Gastrocnemius medialis (tissue), 4 donors: Measurements from ENCODE around the gene KYNU. TPM values are rescaled to one million over a fixed set of nuclear protein-coding genes. Genes with fewer than 3 reads are reported as not detected.
"Not testable (repeated sequence)": the region's sequence is repeated elsewhere in the genome, so short reads cannot be mapped to it uniquely, and the experiment has no call there.

ENCODE experiments used
- ATAC-seq, 2 donors: fragments of 150-250 bp; one replicate each; pipeline ENCODE4 v1.9.1; 2016
- DNase-seq, 2 donors: peaks; one replicate each; pipeline ENCODE4 v3.0.0-alpha.2; 2019
- H3K27ac ChIP-seq, 4 donors: fragments of 200-600 bp; sonication (generic); 1 replicate in 1 of 4; 2 replicates in 3 of 4; pipeline ENCODE4 v1.5.1; 2016 to 2018; ENCODE audit warnings: mild to moderate bottlenecking in 2 of 4, moderate library complexity in 1 of 4
- H3K27me3 ChIP-seq, 3 donors: fragments of 200-600 bp; sonication (generic) in 2 of 3; 1 replicate in 1 of 3; 2 replicates in 2 of 3; pipeline versions ENCODE4 v1.5.1 to v1.6.0; 2016 to 2019; ENCODE audit warnings: mild to moderate bottlenecking in 1 of 3, moderate library complexity in 1 of 3
- H3K36me3 ChIP-seq, 2 donors: fragments of 200-600 bp; sonication (generic) in 1 of 2; one replicate each; pipeline ENCODE4 v1.5.1; 2017 to 2018
- H3K4me1 ChIP-seq, 2 donors: fragments of 200-600 bp; sonication (generic) in 1 of 2; one replicate each; pipeline ENCODE4 v1.5.1; 2016 to 2017; ENCODE audit warnings: mild to moderate bottlenecking in 2 of 2
- H3K4me3 ChIP-seq, 4 donors: fragments of 200-600 bp; sonication (generic) in 3 of 4; 1 replicate in 1 of 4; 2 replicates in 3 of 4; pipeline ENCODE4 v1.5.1; 2016 to 2019; ENCODE audit warnings: mild to moderate bottlenecking in 2 of 4
- H3K9me3 ChIP-seq, 3 donors: fragments of 200-600 bp; sonication (generic) in 2 of 3; 1 replicate in 1 of 3; 2 replicates in 2 of 3; pipeline ENCODE4 v1.5.1; 2016 to 2019
- POLR2A ChIP-seq, 2 donors: fragments of 450-650 bp; IDR thresholded peaks; one replicate each; pipeline ENCODE4 v1.6.1; 2017; ENCODE audit warnings: antibody characterized with exemption in 2 of 2, mild to moderate bottlenecking in 2 of 2, moderate library complexity in 2 of 2
- in situ Hi-C, 4 donors: fragments of 200-750 bp; cut with MboI; loops; one replicate each; pipeline versions ENCODE4 v1.15.0 to v1.8.0; 2017; ENCODE audit warnings: low sequenced_read_pairs in 4 of 4
- intact Hi-C: fragments of 100-400 bp; cut with DNase I; formaldehyde crosslinking; loops from one replicate; pipeline ENCODE4 v1.15.1; 2023; ENCODE audit warnings: low total_unique reads
- total RNA-seq, 4 donors: library from RNA; depleted of rRNA; stranded (reverse); fragments of >200 nt; gene quantifications; one replicate each; pipeline versions ENCODE4 v1.1.0 to v1.2.3, GENCODE V29; 2016
- TF ChIP-seq, protein P1 (sequence below), 5 experiments: fragments of 450-650 bp in 3 of 5; fragments of 200-600 bp in 2 of 5; sonication (generic) in 2 of 5; IDR thresholded peaks in 4 of 5; conservative IDR thresholded peaks in 1 of 5; 1 replicate in 4 of 5; 2 replicates in 1 of 5; pipeline ENCODE4 v1.5.1; 2016 to 2019; ENCODE audit warnings: antibody characterized with exemption in 5 of 5, mild to moderate bottlenecking in 3 of 5, moderate library complexity in 3 of 5

The KYNU gene
- total RNA-seq, 4 donors from 2014 or later = 0.46 to 2.0 (median 0.61) TPM; not detected in 1

GRCh38 chr2:142883526-142883925, 6.1 kb downstream of the KYNU start:
- in situ Hi-C loops = no loop called here
- no peaks in the 10 kb centered on the region for H3K4me1 ChIP-seq
- H3K27me3 ChIP-seq = no peaks in the 10 kb centered on the region
- no peaks in the 10 kb centered on the region for H3K9me3 ChIP-seq
- ATAC-seq (no peak), DNase-seq (no peak)
- no peaks in the 10 kb centered on the region for H3K36me3 ChIP-seq
- TF ChIP-seq POLR2A (IDR thresholded peaks at IDR 0.05) = no peak
- TF ChIP-seq, protein P1, sequence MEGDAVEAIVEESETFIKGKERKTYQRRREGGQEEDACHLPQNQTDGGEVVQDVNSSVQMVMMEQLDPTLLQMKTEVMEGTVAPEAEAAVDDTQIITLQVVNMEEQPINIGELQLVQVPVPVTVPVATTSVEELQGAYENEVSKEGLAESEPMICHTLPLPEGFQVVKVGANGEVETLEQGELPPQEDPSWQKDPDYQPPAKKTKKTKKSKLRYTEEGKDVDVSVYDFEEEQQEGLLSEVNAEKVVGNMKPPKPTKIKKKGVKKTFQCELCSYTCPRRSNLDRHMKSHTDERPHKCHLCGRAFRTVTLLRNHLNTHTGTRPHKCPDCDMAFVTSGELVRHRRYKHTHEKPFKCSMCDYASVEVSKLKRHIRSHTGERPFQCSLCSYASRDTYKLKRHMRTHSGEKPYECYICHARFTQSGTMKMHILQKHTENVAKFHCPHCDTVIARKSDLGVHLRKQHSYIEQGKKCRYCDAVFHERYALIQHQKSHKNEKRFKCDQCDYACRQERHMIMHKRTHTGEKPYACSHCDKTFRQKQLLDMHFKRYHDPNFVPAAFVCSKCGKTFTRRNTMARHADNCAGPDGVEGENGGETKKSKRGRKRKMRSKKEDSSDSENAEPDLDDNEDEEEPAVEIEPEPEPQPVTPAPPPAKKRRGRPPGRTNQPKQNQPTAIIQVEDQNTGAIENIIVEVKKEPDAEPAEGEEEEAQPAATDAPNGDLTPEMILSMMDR (IDR thresholded peaks at IDR 0.05 in 4 of 5, conservative IDR thresholded peaks at IDR 0.05 in 1 of 5) = no peak
- H3K27ac ChIP-seq = no peak overlapping the region
- intact Hi-C loops = no loop called here
- H3K4me3 ChIP-seq = no peak overlapping the region

DNA sequence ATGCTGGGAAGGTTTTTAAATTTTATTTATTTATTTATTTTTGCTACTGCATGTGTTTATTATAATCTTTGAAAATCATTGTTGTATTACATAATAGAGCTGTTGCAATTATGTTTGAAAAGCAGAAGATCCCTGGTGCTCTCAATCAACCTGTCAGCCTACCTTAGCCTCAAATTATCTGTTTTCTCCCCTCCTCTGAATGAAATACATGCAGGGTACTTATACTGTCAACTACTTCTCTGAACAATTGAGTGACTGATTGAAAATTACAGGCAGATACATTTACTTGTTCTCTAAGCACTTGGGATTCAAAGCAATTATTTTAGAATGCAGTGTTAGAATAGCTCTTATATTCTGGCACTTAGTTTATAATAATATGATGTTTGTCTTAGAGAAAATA, 8.1 kb downstream of the KYNU start:
- Histone ChIP-seq H3K27me3 (no peaks in the 10 kb centered on the region), H3K4me3 (no peak overlapping the region), H3K27ac (no peak overlapping the region), H3K9me3 (no peaks in the 10 kb centered on the region), H3K36me3 (no peaks in the 10 kb centered on the region), H3K4me1 (no peaks in the 10 kb centered on the region)
- ATAC-seq = no peak
- in situ Hi-C loops = no loop called here
- TF ChIP-seq, protein P1 (IDR thresholded peaks at IDR 0.05 in 4 of 5, conservative IDR thresholded peaks at IDR 0.05 in 1 of 5) = no peak
- no peak for TF ChIP-seq POLR2A (IDR thresholded peaks at IDR 0.05)
- intact Hi-C loops = no loop called here
- no peak for DNase-seq

DNA sequence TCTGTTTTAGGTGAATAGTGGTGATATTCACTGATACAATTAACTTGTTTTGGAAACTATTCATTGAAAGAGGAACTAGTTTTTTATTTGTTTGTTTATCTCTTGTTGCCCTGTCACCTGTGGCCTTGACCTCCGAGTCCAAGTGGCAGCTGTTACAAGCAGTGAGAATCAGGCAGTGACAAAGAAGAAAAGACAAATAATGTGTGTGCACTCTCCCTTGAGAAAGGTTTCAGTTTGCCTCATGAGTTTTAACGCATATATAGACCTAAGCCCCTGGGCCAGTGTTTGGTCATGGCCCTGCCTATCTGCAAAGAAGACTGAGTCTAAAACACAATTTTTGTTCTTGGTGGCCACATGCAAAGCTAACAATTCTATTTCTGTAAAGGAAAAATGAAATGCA, 15.3 kb downstream of the KYNU start:
- Histone ChIP-seq H3K27me3 (no peaks in the 10 kb centered on the region), H3K4me3 (no peak overlapping the region), H3K9me3 (no peaks in the 10 kb centered on the region), H3K36me3 (no peaks in the 10 kb centered on the region), H3K27ac (no peak overlapping the region), H3K4me1 (no peaks in the 10 kb centered on the region)
- TF ChIP-seq POLR2A (IDR thresholded peaks at IDR 0.05) = no peak
- TF ChIP-seq, protein P1 (IDR thresholded peaks at IDR 0.05 in 4 of 5, conservative IDR thresholded peaks at IDR 0.05 in 1 of 5) = no peak
- intact Hi-C loops = no loop called here
- in situ Hi-C loops = no loop called here
- DNase-seq (no peak), ATAC-seq (no peak)

- TF ChIP-seq, protein P1 (IDR thresholded peaks at IDR 0.05 in 4 of 5, conservative IDR thresholded peaks at IDR 0.05 in 1 of 5) = no peak
- no peak for TF ChIP-seq POLR2A (IDR thresholded peaks at IDR 0.05)
- Histone ChIP-seq H3K9me3 (no peaks in the 10 kb centered on the region), H3K4me1 (no peaks in the 10 kb centered on the region), H3K27ac (no peak overlapping the region), H3K36me3 (no peaks in the 10 kb centered on the region), H3K27me3 (no peaks in the 10 kb centered on the region), H3K4me3 (no peak overlapping the region)
- DNase-seq = no peak
- no peak for ATAC-seq
- in situ Hi-C loops (no loop called here), intact Hi-C loops (no loop called here)
Measured at GRCh38 chr2:142893241-142893640, 15.8 kb downstream of the KYNU start.

DNA sequence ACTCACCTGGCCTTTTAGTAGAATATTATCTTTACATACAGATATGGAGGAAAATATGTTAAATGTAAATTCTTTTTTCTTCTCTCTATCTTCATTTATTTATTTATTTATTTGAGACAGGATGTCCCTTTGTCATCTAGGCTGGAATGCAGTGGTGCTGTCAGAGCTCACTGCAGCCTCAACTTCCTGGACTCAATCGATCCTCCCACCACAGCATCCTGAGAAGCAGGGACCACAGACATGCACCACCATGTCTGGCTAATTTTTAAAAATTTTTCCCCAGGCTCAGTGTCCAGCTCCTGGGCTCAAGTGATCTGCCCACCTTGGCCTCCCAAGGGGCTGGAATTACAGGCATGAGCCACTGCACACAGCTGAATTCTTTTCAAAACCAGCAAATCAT, 20.3 kb downstream of the KYNU start:
- H3K36me3 ChIP-seq = no peaks in the 10 kb centered on the region
- in situ Hi-C loops (no loop called here), intact Hi-C loops (no loop called here)
- no peak overlapping the region for H3K4me3 ChIP-seq
- DNase-seq (no peak), ATAC-seq (no peak)
- no peaks in the 10 kb centered on the region for H3K9me3 ChIP-seq
- no peak overlapping the region for H3K27ac ChIP-seq
- no peaks in the 10 kb centered on the region for H3K27me3 ChIP-seq
- H3K4me1 ChIP-seq = no peaks in the 10 kb centered on the region
- TF ChIP-seq, protein P1 (IDR thresholded peaks at IDR 0.05 in 4 of 5, conservative IDR thresholded peaks at IDR 0.05 in 1 of 5) = no peak
- TF ChIP-seq POLR2A (IDR thresholded peaks at IDR 0.05) = no peak

DNA sequence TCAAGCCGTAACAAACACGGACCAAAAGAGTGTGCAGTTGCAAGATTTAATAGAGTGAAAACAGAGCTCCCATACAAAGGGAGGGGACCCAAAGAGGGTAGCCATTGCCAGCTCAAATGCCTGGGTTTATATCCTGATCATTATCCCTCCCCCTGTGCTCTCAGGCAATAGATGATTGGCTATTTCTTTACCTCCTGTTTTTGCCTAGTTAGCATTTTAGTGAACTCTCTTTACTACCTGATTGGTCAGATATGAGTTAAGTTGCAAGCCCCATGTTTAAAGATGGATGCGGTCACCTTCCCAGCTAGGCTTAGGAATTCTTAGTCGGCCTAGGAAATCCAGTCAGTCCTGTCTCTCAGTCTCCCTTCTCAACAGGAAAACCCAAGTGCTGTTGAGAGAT, 22.9 kb downstream of the KYNU start:
- H3K4me3 ChIP-seq, intact Hi-C loops, ATAC-seq, H3K27ac ChIP-seq, H3K9me3 ChIP-seq, H3K36me3 ChIP-seq, H3K4me1 ChIP-seq, H3K27me3 ChIP-seq, DNase-seq, in situ Hi-C loops: not testable (repeated sequence)
